Mesothelial cell of epicardium (in vitro differentiated cells): ENCODE results near the gene TARBP1. TPM values are rescaled to one million over a fixed set of nuclear protein-coding genes. Genes with fewer than 3 reads are reported as not detected.

Source experiments
- DNase-seq, 2 experiments: peaks; one replicate each; pipeline ENCODE4 v3.0.0; 2021; ENCODE audit warnings: low spot score in 2 of 2; ENCODE audit not compliant: unreplicated experiment in 2 of 2
- H3K27ac Mint-ChIP-seq: 2 replicates; pipeline ENCODE4 v1.8.0; 2021; ENCODE audit warnings: mixed read lengths
- H3K27me3 Mint-ChIP-seq: 2 replicates; pipeline ENCODE4 v1.8.0; 2021; ENCODE audit warnings: low read depth, mixed read lengths
- H3K36me3 Mint-ChIP-seq: 2 replicates; pipeline ENCODE4 v1.8.0; 2021; ENCODE audit warnings: mixed read lengths
- H3K4me1 Mint-ChIP-seq: 2 replicates; pipeline ENCODE4 v1.8.0; 2021; ENCODE audit warnings: mixed read lengths
- H3K4me3 Mint-ChIP-seq: 2 replicates; pipeline ENCODE4 v1.8.0; 2021; ENCODE audit warnings: mild to moderate bottlenecking, moderate library complexity, mixed read lengths
- H3K9me3 Mint-ChIP-seq: 2 replicates; pipeline ENCODE4 v1.8.0; 2021; ENCODE audit warnings: mixed read lengths
- total RNA-seq: library from RNA; stranded (reverse); gene quantifications from 3 replicates; pipeline ENCODE4 v1.2.1, GENCODE V29; 2021
- TF ChIP-seq, protein P1 (sequence below): fragments of 200-600 bp; sonication (generic); IDR thresholded peaks from one replicate; pipeline ENCODE4 v1.5.0; 2021; ENCODE audit warnings: antibody characterized with exemption; ENCODE audit not compliant: unreplicated experiment

TARBP1 gene
- total RNA-seq, 1 donor from 2014 or later: 66.1 TPM

DNA sequence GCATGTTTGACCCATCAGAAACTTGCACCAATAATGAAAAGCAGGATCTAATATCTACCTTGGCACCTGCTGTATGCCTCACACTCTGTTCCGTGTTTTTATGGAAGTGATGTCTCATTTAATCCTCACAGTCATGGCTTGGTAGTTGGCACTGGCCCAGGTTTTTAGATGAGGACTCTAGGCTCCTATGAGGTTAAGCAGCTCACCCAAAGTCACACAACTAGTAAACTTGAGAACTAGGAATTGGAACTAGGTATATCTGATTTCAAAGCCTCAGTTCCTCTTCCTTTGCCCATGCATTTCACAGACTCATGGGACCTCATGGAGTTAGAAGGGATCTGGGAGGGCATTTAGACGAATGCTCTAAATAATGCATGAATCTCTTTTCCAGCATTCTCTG, 21.3 kb upstream of the TARBP1 start:
- peaks cover 34% of the 10 kb centered on the region for H3K4me1 Mint-ChIP-seq
- H3K36me3 Mint-ChIP-seq: no peaks in the 10 kb centered on the region
- TF ChIP-seq, protein P1, sequence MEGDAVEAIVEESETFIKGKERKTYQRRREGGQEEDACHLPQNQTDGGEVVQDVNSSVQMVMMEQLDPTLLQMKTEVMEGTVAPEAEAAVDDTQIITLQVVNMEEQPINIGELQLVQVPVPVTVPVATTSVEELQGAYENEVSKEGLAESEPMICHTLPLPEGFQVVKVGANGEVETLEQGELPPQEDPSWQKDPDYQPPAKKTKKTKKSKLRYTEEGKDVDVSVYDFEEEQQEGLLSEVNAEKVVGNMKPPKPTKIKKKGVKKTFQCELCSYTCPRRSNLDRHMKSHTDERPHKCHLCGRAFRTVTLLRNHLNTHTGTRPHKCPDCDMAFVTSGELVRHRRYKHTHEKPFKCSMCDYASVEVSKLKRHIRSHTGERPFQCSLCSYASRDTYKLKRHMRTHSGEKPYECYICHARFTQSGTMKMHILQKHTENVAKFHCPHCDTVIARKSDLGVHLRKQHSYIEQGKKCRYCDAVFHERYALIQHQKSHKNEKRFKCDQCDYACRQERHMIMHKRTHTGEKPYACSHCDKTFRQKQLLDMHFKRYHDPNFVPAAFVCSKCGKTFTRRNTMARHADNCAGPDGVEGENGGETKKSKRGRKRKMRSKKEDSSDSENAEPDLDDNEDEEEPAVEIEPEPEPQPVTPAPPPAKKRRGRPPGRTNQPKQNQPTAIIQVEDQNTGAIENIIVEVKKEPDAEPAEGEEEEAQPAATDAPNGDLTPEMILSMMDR: no peak
- no peak for DNase-seq
- peak overlapping the region; percentile 87 for H3K27ac Mint-ChIP-seq
- no peaks in the 10 kb centered on the region for H3K9me3 Mint-ChIP-seq
- no peak overlapping the region for H3K4me3 Mint-ChIP-seq
- no peaks in the 10 kb centered on the region for H3K27me3 Mint-ChIP-seq

DNA sequence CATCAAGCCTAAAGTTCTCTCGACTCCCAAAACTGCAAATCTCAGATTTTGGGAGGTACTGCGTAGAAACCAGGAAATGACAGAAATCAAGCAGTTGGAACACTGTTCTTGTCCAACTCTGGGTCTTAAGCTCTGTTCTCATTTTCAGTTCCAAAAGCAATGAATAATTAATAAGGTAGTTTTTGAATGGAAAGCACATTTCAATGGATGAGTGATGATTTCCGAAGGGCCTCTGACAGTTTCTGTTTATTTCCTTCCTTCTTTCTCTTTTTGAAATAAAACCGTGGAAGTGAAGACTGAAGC, 20.9 kb upstream of the TARBP1 start:
- Mint-ChIP-seq H3K27ac (peak overlapping the region; percentile 87), H3K27me3 (no peaks in the 10 kb centered on the region), H3K4me3 (no peak overlapping the region), H3K9me3 (no peaks in the 10 kb centered on the region), H3K36me3 (no peaks in the 10 kb centered on the region), H3K4me1 (peaks cover 35% of the 10 kb centered on the region)
- TF ChIP-seq, protein P1: no peak
- no peak for DNase-seq

DNA sequence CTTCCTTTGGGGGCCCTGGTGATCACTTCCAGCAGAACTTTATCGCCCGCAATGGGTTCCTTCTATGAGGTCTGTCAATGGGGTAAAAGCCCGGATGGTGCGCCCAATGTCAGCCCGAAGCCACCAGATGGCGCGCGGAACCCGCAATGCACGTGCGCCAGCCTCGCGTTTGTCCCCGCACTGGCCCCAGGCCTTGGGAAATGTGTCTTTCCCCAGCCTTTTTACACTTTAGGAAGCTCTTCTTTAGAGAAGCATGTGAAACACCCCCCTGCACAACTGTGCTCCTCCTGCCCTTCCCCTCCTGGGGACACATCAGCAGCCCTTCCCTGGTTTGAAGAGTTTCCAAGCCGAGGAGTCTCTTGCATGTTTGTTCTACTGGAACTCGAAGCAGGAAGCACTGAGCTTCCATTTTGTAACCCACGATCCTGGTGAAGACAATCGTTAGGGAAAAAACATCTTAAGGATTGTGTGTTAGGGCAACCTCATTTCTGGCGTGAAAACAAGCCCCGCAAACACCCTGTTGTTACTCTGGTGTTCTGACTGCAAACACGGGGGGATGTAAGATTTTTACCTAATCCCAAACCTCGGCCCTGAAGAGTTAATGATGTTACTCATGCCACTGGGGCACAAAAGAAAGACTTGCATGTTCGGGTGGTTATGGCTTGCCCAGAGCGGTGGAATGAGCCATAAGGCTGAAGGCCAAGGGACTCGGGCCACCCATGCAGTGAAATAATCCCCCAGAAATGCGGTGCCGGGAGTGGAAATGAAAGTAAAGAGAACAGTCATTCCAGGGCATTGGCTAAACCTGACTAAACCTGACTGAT, 20.4 kb upstream of the TARBP1 start:
- no peaks in the 10 kb centered on the region for H3K9me3 Mint-ChIP-seq
- peak; percentile 78 to 93 for DNase-seq
- H3K27ac Mint-ChIP-seq: peak overlapping the region; percentile 87
- TF ChIP-seq, protein P1: peak; percentile 84
- no peaks in the 10 kb centered on the region for H3K27me3 Mint-ChIP-seq
- H3K4me3 Mint-ChIP-seq: no peak overlapping the region
- no peaks in the 10 kb centered on the region for H3K36me3 Mint-ChIP-seq
- H3K4me1 Mint-ChIP-seq: peaks cover 35% of the 10 kb centered on the region

DNA sequence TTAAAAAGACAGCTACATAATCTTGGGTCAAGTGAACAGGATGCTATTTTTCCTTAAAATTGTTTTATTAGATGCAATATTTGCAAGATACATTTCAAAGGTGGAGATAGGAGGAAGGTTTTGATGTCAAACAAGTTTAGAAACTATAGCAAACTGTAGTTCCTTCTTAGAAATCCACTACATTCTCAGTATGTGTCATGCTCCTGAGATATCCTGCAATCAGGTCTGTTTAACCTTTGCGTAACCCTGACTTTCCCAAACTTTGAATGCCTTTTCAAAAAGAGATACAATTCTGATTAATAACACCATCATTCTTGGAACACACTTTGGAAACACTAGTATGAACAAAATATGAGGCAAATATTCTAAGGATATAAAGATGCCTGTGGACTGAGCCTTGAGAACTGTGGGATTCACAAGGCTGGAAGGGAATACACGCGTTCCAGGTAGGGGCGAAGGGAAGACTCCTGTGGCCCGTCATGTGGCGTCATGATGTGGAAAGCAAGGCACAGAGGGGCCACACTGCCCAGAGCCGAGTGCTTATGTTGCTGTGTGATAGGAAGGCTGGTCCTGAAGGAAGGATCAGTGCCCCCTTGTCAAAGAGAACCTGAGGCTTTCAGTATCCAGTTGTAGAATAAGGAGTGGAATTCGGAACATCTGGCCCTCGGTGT, 19.6 kb upstream of the TARBP1 start:
- H3K4me1 Mint-ChIP-seq: peaks cover 35% of the 10 kb centered on the region
- H3K9me3 Mint-ChIP-seq: no peaks in the 10 kb centered on the region
- no peak for DNase-seq
- no peak overlapping the region for H3K4me3 Mint-ChIP-seq
- no peaks in the 10 kb centered on the region for H3K36me3 Mint-ChIP-seq
- no peak overlapping the region for H3K27ac Mint-ChIP-seq
- TF ChIP-seq, protein P1: no peak
- no peaks in the 10 kb centered on the region for H3K27me3 Mint-ChIP-seq

DNA sequence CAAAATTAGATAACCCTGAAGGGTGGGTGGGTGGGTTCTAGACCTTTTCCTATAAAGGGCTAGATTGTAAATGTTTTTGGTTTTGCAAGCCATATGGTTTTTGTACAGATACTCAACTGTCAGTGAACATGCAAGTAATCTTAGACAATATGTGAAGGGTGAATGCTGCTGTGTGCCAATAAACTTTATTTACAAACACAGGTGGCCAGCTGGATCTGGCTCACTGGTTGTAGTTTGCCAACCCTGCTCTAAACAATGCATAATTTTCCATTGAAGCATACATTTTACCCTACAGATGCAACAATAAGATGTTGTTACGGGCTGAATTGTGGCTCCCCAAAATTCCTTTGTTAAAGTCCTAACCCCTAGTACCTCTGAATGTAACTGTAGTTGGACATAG, 18.6 kb upstream of the TARBP1 start:
- Mint-ChIP-seq H3K27me3 (no peaks in the 10 kb centered on the region), H3K4me3 (no peak overlapping the region), H3K36me3 (no peaks in the 10 kb centered on the region), H3K9me3 (no peaks in the 10 kb centered on the region), H3K4me1 (peaks cover 34% of the 10 kb centered on the region), H3K27ac (no peak overlapping the region)
- DNase-seq: no peak
- TF ChIP-seq, protein P1: no peak
